Gastrocnemius medialis (tissue), 4 donors: ENCODE results near the gene CCDC112.

ENCODE experiments used
- POLR2A ChIP-seq, 2 donors: fragments of 450-650 bp; IDR thresholded peaks; one replicate each; pipeline ENCODE4 v1.6.1; 2017; ENCODE audit warnings: antibody characterized with exemption in 2 of 2, mild to moderate bottlenecking in 2 of 2, moderate library complexity in 2 of 2
- TF ChIP-seq, protein P1 (sequence below), 5 experiments: fragments of 450-650 bp in 3 of 5; fragments of 200-600 bp in 2 of 5; sonication (generic) in 2 of 5; IDR thresholded peaks in 4 of 5; conservative IDR thresholded peaks in 1 of 5; 1 replicate in 4 of 5; 2 replicates in 1 of 5; pipeline ENCODE4 v1.5.1; 2016 to 2019; ENCODE audit warnings: antibody characterized with exemption in 5 of 5, mild to moderate bottlenecking in 3 of 5, moderate library complexity in 3 of 5

DNA sequence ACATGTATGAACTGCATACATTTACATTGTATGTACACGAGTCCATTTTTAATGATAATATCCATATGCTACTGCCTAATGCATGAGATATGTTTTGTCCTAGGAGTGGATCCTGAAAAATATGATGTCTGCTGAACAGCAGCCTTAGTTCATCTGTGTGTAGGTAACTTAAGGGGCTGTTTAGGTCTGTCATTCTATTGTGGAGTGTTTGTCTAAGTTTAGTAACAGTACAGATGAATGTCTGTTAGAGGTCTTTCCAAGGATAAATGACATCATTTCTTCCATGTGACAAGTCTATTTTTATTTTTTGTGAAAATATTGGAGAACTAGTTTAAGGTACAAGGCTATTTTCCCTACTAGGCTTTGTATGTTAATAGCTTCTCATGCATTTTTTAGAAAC lies 22.6 kb upstream of the CCDC112 start:
- no peak for TF ChIP-seq POLR2A (IDR thresholded peaks at IDR 0.05)
- TF ChIP-seq, protein P1, sequence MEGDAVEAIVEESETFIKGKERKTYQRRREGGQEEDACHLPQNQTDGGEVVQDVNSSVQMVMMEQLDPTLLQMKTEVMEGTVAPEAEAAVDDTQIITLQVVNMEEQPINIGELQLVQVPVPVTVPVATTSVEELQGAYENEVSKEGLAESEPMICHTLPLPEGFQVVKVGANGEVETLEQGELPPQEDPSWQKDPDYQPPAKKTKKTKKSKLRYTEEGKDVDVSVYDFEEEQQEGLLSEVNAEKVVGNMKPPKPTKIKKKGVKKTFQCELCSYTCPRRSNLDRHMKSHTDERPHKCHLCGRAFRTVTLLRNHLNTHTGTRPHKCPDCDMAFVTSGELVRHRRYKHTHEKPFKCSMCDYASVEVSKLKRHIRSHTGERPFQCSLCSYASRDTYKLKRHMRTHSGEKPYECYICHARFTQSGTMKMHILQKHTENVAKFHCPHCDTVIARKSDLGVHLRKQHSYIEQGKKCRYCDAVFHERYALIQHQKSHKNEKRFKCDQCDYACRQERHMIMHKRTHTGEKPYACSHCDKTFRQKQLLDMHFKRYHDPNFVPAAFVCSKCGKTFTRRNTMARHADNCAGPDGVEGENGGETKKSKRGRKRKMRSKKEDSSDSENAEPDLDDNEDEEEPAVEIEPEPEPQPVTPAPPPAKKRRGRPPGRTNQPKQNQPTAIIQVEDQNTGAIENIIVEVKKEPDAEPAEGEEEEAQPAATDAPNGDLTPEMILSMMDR (IDR thresholded peaks at IDR 0.05 in 4 of 5, conservative IDR thresholded peaks at IDR 0.05 in 1 of 5): no peak
